Measurements from ENCODE around the gene CCNE1.
"Not testable (repeated sequence)": the region's sequence is repeated elsewhere in the genome, so short reads cannot be mapped to it uniquely, and the experiment has no call there.

CCNE1 gene

DNA sequence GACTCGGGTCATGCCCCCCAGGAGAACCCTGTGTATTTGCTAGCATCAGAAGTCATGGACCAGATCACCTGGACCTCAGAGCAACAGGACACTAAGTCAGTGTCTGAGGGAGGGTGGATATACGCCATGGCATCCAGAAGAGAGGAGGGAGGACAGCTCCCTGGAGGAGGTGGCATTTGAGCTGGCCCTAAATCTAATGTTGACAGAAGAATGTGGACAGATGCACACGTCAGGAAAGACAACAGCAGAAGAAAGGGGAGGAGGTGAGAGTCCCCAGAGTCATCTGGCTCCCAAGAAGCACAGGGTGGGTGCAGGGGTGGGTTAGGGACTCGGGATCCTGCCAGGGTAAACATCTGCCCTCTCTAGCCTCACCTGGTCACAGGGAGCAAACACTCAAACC is 24.5 kb upstream of the CCNE1 start:
- DNase-seq (ENCODE audit: low read depth) = no peak

DNA sequence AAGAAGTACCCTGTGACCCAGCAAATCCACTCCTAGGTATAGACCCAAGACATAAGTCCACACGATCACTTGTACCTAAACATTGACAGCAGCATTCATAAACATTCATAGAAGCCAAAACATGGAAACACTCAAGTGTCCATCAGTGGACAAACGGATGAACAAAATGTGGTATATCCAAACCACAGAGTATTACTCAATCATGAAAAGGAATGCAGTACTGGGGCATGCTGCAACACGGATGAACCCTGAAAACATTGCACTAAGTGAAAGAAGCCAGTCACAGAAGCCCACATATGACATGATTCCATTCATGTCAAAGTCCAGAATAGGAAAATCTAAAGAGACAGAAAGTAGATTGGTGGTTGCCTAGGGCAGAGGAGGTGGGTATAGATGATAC is 22.8 kb upstream of the CCNE1 start:
- no peak for DNase-seq (ENCODE audit: low read depth)

DNA sequence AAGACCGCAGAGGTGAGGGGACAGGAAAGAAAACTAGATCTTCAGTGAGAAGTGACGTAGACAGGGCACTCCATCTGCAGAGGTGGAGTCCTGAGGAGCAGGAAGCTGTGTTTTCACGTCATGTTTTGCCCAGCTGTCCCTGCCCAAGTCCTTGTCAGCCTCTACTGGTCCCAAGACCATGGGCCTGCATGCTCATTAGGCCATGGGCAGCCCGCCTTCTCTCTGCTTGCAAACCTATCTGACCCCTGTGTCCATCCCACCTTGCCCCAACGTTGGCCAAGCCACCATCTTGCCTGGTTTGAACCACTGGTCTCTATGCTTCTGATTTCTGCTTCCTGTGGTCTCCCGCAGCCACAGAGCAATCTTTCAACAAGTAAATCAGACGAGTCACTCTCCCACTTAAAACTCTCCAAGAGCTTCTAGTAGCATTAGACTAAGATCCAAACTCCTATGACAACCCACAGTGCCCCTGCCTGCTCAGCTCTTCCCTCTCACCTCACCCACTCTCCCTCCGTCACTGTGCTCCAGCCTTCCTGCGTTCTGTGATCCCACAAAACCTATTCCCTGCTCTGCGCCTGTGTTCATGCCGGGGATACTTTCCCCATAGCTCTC is 18.6 kb upstream of the CCNE1 start:
- DNase-seq (ENCODE audit: low read depth) = no peak

DNA sequence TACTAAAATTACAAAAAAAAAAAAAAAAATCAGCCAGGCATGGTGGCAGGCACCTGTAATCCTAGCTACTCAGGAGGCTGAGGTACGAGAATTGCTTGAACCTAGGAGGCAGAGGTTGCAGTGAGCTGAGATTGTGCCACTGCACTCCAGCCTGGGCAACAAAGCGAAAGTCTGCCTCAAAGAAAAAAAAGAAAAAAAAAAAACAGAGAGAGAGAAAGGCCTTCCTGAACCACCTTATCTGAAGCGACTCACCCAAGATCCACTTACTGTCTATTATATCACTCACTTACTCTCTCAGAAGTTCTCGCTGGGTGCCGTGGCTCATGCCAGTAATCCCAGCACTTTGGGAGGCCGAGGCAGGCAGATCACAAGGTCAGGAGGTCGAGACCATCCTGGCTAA is 17.3 kb upstream of the CCNE1 start:
- DNase-seq (ENCODE audit: low read depth) = not testable (repeated sequence)

DNA sequence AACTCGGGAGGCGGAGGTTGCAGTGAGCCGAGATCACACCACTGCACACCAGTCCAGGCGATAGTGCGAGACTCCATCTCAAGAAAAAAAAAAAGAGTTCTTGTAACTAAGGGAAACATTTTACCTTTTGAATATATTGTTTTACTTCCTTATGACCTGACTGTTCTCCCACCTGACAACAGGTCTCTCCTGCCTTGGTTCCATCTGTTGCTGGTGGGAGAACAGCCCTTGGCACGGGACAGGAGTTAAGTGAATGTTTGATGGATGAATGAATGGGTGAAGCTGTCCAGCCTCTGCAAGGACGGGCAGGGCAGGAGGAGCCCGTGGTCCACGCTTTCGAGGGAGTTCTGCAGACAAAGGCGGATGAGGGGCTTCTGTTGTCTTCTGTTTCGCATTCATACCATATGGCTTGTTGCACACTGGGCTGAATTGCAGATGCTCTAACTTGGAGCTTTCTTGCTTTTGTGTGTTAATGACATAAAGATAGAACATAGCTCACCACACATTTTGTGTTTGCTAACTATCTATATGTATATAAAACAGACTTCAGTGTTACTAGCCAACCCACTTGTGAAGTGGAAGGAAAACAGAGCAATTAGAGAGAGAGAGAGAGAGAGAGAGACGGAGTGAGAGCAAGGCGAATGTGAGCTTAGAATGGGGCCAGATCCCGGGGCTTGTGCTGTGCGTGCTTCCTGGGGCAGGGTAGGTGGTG is 16.2 kb upstream of the CCNE1 start:
- no peak for DNase-seq (ENCODE audit: low read depth)

DNA sequence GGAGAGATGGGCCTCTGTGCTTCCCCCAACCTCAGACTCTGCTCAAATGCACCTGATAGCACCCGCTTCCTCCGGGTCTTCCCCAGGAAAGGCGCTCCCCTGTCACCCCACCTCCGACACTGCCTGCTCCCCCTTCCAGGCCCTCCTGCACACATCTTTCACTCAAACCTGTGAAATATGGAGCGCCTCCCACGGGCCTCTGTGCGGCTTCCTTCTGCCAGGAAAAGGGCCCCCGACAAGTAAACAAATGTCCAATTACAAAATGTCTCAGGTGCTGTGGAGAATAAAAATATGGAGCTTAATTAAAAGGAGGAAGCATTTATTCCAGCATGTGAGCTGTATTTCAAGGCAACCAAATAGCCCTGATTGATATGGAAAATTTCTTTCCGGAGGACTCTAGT is 15.6 kb upstream of the CCNE1 start:
- DNase-seq (ENCODE audit: low read depth) = no peak

DNA sequence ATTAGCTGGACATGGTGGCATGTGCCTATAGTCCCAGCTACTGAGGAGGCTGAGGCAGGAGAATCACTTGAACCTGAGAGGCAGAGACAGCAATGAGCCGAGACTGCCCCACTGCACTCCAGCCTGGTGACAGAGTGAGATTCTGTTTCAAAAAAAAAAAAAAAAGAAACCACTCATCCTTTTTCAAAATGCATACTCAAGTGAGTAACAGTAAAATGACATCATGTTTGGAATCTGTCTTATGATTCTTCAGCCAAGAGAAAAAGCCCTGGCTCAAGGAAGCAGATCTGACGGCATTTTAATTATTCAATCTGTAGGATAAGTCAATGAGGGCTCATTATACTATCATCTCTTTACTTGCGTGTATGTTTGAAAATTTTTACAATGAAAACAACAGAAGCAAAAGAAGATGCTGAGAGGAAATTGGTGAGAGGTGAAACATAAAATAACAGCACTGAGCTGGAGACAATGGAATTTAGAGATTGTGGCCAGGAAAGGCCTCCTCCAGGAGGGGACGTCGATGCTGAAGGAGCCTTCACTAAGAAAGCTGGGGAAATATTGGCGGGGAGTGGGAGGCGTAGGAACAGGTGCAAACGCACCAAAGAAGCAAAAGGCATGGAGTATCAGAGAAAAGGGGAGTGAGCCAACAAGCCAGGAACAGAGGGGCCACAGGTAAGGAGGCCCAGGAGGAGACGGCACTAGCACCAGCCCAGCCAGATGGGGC is 12.9 kb upstream of the CCNE1 start:
- peak; percentile 42 for DNase-seq (ENCODE audit: low read depth)

DNA sequence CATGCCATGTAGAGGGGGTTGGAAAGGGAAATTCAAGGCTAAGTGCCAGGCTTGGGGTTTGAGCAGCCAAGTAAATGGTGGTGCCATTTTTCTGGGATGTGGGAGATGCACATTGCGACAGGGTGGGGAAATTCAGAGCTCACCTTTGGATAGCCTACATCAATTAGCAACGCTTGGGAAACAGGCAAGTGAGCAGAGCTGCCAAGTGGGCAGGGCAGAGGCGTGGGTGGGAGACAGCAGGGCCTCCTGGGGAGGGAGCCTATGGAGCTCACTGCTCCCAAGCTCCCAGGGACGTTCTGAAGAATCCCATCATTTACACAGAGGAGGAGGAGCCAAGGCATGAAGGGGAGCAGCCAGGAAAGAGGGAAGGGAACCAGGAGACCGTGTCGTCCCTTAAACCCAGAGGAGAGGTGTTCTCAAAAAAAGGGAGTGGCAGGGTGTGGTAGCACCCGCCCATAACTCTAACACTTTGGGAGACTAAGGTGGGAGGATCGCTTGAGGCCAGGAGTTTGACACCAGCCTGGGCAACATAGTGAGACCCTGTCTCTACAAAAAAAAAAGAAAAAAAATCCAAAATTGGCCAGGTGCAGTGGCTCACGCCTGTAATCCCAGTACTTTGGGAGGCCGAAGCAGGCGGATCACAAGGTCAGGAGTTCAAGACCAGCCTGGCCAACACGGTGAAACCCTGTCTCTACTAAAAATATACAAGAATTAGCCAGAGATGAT is 11.5 kb upstream of the CCNE1 start:
- no peak for DNase-seq (ENCODE audit: low read depth)

DNA sequence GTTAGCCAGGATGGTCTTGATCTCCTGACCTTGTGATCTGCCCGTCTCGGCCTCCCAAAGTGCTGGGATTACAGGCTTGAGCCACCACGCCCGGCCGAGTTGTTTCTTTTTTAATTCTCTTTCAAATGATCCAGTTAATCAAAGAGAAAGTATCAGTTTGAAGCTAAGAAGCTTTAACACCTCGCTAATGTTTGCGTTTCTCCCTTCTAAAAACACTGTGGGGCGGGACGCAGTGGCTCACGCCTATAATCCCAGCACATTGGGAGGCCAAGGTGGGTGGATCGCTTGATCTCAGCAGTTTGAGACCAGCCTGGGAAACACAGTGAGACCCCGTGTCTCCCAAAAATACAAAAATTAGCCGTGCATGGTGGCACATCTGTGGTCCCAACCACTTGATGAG is 7.8 kb upstream of the CCNE1 start:
- DNase-seq (ENCODE audit: low read depth) = not testable (repeated sequence)

DNA sequence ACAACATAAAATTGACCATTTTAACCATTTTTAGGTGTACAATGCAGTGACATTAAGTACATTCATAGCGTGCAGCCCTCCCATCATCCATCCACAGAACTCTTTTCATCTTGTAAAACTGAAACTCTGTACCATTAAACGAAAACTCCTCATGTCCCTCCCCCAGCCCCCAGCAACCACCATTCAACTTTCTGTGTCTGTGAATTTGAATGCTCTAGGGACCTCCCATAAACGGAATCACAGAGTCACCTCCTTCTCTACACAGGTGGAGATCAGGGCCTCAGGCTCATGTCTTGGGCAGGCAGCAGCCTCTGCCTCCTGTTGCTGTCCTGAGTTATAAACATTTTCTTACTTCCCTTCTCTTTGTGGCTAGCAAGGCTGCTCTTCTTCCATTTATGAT is 7.3 kb upstream of the CCNE1 start:
- no peak for DNase-seq (ENCODE audit: low read depth)

DNA sequence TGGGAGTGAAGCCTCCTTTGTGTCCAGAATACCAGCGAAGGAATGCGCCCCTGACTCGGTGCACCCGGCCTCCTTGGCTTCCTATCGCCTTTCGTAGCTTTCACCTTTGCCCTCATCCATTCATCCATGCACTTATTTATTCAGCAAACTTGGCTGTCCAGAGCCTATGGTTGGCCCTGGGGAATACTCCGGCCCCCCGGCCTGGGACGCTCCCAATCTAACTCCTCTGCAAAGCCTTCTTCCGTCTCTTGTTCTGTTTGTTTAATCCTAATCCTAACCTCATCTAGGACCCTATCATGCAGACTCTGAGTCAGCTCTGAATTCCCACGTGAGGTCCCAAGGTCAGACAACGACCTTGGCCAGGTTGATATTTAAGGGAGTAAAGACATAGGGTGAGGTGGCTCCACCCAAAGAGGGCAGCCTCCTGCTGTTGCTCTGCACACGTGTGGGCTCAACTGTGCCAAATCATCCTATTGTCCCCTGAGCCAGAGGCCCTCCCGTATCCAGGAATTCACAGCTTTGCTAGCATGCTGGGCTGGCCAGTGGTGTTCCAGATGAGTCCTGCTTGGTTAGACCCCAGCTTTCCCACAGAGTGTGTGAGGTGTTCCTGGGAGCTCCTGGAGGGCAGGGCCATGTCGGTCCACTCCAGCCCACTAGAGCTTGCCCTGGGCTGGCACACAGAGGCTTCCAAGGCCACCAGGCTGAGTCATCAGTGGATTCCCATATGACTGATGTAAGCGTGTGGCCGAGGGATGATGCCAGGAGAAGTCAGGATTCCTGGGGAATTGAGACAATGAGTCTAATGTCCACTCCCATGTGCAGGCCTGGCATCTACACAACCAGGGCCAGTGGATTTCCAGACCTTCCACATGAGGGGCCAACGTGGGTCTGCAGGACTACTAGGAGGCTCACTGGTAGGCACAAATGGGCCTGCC is 6.5 kb upstream of the CCNE1 start:
- peak; percentile 37 for DNase-seq (ENCODE audit: low read depth)

DNA sequence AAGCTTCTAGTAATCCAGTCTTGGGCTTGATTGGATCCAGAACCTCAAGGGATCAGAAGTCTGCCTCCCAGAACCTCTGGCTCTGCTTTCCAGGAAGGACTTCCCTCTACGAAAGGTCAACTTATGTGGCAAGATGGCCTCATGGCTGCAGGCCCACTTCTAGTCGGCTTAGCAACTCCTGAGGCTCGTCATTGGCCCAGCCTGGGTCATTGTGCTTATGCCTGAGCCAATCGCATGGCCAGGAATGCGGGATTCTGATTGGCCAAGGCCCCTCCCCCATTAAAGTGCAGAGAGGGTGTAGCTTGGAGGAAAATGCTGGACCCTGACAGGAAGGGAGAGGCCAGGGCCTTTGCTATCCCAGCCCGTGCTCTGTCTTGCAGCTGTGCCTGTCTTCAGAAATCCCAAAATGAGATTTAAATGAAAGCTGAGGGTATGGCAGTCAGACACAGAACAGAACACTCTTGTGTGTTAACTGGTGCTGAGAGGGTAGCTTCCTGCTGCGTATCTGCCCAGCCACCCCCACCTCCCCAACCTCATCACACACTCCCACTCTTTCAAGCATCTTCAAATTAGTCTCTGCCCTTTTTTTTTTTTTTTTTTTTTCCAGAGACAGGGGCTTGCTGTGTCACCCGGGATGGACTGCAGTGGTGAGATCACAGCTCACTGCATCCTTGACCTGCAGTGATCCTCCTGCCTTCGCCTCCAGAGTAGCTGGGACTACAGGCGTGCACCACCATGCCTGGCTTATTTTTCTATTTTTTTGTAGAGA is 5.5 kb upstream of the CCNE1 start:
- peak; percentile 10 for DNase-seq (ENCODE audit: low read depth)

DNA sequence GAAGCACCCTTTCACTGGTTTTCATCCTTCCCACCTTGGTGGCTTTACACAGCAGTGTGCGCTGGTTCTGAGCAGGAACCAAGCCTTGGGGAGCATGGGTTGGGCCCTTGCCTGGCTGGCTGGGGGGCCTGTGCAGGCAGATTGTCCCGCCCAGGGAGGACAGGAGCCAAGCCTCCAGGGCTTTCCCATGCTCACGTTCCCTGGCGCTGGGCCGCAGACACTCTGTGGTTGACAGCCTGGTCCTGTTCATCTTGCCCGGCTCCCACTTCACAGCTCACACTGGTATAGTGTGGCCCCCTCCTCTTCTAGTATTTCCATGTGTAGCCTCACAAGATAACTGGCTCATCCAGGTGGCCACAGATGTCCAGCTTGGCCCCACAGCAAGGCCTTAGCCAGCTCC is 4.6 kb upstream of the CCNE1 start:
- no peak for DNase-seq (ENCODE audit: low read depth)

DNA sequence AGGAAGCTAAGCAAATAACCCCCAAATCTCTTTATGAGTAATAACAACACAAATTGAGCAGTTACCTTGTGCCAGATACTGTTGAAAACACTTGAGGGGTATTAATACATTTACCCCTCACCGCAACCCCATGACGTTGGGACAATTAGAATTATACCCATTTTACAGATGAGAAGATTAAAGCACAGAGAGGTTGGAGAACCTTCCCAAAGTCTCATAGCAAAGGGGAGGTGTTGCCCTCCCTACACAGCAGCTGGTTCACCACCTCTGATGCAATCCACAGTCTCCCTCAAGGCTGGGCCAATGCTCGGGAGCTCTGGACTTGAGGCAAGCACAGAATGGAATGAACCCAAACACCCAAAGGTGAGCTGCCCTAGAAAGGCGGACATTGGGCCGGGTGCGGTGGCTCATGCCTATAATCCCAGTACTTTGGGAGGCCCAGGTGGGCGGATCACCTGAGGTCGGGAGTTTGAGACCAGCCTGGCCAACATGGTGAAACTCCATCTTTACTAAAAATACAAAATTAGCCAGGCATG is 3.9 kb upstream of the CCNE1 start:
- no peak for DNase-seq (ENCODE audit: low read depth)

DNA sequence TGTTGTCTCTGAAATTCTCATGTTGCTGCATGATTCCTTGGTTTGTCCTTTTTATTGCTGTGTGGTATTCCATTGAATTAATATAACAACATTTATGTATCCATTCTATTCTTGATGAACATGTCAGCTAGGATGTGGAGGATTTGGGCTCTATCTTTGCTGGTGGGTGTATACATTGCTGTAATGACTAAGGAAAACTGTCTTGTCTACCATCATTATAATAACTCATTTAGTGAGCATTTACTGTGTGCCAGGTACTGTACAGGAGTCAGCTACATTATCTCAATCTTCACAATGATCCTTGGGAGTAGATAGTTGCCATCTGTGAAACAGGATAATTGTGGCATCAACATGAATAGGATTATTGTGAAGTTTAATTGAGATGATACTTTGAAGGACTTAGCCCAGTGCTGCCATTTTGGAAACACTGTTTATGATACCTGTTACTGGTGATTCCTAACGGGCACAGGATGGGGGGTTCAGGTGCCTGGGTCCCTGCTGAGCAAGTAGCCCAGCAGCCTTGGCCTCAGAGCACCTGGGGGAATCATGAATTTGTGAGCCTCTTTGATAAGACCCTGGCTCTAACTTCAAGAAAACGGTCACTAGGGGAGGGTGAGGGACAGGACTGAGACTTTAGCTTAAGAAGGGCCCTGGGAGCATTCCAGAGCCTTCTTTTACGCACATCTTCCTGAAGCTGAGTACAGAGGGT is 1.8 kb upstream of the CCNE1 start:
- DNase-seq (ENCODE audit: low read depth) = no peak

DNA sequence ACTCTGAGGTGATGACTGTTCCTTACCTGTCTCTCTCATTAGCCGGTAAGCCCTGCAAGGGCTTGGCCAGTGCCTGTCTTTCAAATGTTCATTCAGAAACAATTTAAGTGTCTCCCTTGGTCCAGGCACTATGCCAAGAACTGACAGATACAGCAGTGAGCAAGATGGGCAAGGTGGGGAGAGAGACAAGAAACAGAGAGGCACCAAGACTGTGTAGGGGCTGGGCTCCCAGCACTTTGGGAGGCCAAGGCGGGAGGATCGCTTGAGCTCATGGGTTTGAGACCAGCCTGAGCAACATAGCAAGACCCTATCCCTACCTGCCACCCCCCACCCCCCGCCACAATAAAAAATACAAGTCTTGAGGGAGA is 1.3 kb upstream of the CCNE1 start:
- DNase-seq (ENCODE audit: low read depth) = peak; percentile 28

DNA sequence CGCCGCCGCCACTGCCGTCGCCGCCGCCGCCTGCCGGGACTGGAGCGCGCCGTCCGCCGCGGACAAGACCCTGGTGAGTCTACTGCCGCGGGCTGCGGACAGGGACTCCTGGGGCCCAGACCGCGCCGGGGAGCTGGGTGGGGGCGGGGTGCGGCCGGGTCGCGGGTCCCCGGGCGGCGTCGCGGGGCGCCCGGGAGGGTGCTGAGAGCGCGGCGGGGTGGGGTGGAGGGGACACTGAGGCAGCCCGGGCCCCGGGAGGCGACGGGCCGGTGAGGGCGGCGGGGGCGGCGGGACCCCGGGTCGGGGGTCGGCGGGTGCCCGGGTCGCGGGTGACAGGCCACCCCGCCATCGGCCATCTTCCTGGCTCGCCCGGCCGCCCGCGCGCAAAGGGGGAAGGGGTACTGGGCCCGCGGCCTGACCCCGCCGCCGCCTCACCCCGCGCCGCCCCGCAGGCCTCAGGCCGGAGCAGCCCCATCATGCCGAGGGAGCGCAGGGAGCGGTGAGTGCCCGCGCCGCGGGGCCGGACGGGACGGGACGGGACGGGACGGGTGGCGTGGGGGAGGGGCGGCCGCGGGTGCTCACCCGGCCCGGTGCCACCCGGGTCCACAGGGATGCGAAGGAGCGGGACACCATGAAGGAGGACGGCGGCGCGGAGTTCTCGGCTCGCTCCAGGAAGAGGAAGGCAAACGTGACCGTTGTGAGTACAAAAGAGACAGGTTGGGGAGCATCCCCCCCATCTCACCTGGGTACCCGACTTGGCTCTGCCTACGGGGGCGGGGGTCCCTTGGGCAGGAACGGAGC is 489 bp downstream of the CCNE1 start:
- peak; percentile 27 for DNase-seq (ENCODE audit: low read depth)

DNA sequence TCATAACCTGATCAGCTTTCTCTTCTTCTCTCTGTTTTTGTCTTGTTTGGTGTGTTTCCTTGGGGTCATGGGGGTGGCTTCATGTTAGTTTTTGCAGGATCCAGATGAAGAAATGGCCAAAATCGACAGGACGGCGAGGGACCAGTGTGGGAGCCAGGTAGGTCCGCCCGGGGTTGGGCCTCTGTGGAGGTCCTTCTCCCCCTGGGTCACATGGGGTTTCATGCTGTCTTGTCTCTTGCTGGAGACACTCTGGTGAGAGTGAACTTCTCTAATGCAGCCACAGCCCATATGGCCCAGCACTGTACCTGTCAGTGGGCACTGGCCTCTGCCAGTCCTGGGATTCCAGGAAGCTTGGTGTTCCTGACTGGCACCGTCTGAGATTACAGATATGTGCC is 1.1 kb downstream of the CCNE1 start:
- DNase-seq (ENCODE audit: low read depth) = no peak

DNA sequence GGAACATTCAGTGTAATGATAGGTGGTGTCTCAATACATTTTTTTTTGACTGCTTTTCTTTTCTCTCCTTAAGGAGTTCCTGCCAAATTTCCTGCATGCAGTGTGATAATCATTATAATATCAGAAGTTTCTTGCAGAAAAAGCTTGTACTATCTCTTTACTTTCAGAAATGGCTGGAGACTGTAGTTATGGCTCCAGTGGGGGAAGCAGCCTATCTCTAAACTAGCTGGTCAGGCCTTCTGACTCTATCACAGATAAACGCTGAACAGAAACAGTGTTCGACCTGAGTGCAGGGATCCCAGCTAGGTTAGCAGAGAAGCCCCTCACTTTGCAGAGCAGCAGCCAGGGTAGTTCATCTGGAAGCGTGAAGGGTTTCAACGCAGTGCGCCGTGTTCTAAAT is 1.9 kb downstream of the CCNE1 start:
- no peak for DNase-seq (ENCODE audit: low read depth)

Data from ELR (cell line).